ENCODE results near the gene LARP4B.

DNA sequence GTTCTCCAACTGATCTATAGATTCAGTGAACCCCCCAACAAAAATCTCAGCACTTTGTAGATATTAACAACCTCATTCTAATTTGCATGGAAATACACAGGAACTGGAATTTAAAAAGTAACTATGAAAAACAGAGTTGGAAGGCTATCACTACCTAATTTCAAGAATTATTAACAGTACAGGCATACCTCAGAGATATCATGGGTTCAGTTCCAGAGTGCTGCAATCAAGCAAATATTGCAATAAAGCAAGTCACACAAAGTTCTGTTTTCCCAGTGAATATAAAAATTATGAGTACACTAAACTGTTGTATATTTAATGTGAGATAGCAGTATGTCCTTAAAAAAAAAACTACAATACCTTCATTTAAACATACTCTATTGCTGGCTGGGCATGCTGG is 78.5 kb downstream of the LARP4B start:
- TF ChIP-seq, protein P1, sequence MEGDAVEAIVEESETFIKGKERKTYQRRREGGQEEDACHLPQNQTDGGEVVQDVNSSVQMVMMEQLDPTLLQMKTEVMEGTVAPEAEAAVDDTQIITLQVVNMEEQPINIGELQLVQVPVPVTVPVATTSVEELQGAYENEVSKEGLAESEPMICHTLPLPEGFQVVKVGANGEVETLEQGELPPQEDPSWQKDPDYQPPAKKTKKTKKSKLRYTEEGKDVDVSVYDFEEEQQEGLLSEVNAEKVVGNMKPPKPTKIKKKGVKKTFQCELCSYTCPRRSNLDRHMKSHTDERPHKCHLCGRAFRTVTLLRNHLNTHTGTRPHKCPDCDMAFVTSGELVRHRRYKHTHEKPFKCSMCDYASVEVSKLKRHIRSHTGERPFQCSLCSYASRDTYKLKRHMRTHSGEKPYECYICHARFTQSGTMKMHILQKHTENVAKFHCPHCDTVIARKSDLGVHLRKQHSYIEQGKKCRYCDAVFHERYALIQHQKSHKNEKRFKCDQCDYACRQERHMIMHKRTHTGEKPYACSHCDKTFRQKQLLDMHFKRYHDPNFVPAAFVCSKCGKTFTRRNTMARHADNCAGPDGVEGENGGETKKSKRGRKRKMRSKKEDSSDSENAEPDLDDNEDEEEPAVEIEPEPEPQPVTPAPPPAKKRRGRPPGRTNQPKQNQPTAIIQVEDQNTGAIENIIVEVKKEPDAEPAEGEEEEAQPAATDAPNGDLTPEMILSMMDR (IDR thresholded peaks at IDR 0.05; ENCODE audit: low read depth, low read length, poor library complexity, severe bottlenecking), result no peak
- TF ChIP-seq EZH2phosphoT487 (IDR thresholded peaks at IDR 0.05; ENCODE audit: borderline replicate concordance, low read length), result no peak

All from DOHH2 (cell line).